ENCODE measurements around the gene C4BPB. TPM values are rescaled to one million over a fixed set of nuclear protein-coding genes. Genes with fewer than 3 reads are reported as not detected.

The C4BPB gene
- total and polyA plus RNA-seq, 2 of the 8 experiments (the other 6 are each of a cell fraction or from before 2014, with no cell fraction given): not detected

DNA sequence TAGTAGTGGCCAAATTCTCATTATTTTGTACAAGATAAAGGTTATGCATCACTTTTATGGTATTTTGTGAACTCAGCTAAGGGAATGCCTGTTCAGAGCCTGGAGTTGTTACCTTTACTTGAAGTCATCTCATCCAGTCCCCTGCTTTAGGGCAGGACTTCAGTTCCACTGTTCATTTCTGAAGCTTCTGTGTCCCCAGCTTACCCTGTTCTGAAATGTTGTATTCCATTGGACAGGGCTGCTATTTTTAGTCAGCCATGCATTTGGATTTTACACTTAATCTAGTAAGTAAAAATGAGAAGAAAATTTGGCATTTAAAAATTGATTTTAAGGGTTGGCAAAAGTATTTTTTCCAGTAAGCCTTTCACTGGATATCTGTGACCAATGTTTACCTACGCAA, 11.6 kb upstream of the C4BPB start:
- H3K18ac ChIP-seq (ENCODE audit: extremely low read depth, low read length): no peak overlapping the region
- 83% methylated on average over 1 of the region's 1 CpG; no CpG with 5 or more reads in 1 of the 2 experiments for WGBS, 2 experiments (ENCODE audit: extremely low coverage in 1 of 2, insufficient coverage in 1 of 2, insufficient read length in 1 of 2, insufficient replicate concordance in 2 of 2, low coverage in 1 of 2, low lambda C conversion rate in 2 of 2, missing lambda C conversion rate in 1 of 2)
- POLR2A ChIA-PET (ENCODE audit: partially characterized antibody): no interaction called here
- no peak overlapping the region for H3K4me2 ChIP-seq (ENCODE audit: insufficient read depth in 1 of 2, low read depth in 2 of 2, low read length in 2 of 2)
- FAIRE-seq (no peak), DNase-seq (ENCODE audit: low read depth in 1 of 2, low spot score in 2 of 2) (no peak)
- CTCF ChIA-PET (ENCODE audit: partially characterized antibody): interaction anchor here (0.6 to 1.7 kb wide), 6 partner anchors 16 to 415 kb away, joined by 3 to 7 read pairs (median 3); no protein-coding TSS in a partner anchor
- no peak overlapping the region for H4K5ac ChIP-seq (ENCODE audit: insufficient read length, low read depth, low read length)
- H4K20me1 ChIP-seq (replicated peaks in 1 of 2; ENCODE audit: control insufficient read depth in 1 of 2, insufficient read depth in 2 of 2, low read length in 2 of 2): no peaks in the 10 kb centered on the region
- H3K23me2 ChIP-seq (ENCODE audit: low read depth, low read length): no peaks in the 10 kb centered on the region
- H3K79me1 ChIP-seq (ENCODE audit: low read depth, low read length): 0 out of 2 replicates have a peak, but pooled peaks cover 2% of the 10 kb centered on the region
- no peak overlapping the region for H3K4me3 ChIP-seq (ENCODE audit: extremely low read depth in 1 of 4, insufficient read depth in 2 of 4, low read depth in 3 of 4, low read length in 4 of 4)
- H2BK12ac ChIP-seq (ENCODE audit: low read depth, low read length): no peak overlapping the region
- H2BK15ac ChIP-seq (ENCODE audit: low read length): no peak overlapping the region
- no peak overlapping the region for H4K91ac ChIP-seq (replicated peaks; ENCODE audit: insufficient read length, low read length)
- no peak overlapping the region for H2BK120ac ChIP-seq (replicated peaks; ENCODE audit: low read depth, low read length)
- H3K4ac ChIP-seq (replicated peaks; ENCODE audit: insufficient read length, low read depth, low read length): no peak overlapping the region
- no peaks in the 10 kb centered on the region for H3K4me1 ChIP-seq (replicated peaks in 1 of 4; ENCODE audit: control insufficient read depth in 3 of 4, insufficient read depth in 4 of 4, low read length in 3 of 4)
- H3K23ac ChIP-seq (ENCODE audit: insufficient read length): no peak overlapping the region
- no peak overlapping the region for H2BK5ac ChIP-seq (ENCODE audit: low read depth, low read length)
- H3K56ac ChIP-seq (replicated peaks; ENCODE audit: insufficient read length, low read depth, low read length): no peak overlapping the region
- no peaks in the 10 kb centered on the region for H3K79me2 ChIP-seq (ENCODE audit: control insufficient read depth in 1 of 2, insufficient read depth in 2 of 2, low read length in 2 of 2)
- no peak overlapping the region for H3K27ac ChIP-seq (ENCODE audit: low read depth, low read length)
- H2AK5ac ChIP-seq (ENCODE audit: low read depth, low read length): no peak overlapping the region
- H3K9ac ChIP-seq (replicated peaks in 1 of 4; ENCODE audit: extremely low read depth in 1 of 4, low read depth in 3 of 4, low read length in 3 of 4): no peak overlapping the region
- H3K9me3 ChIP-seq (ENCODE audit: insufficient read depth in 2 of 2, low read depth in 1 of 2, low read length in 1 of 2): no peaks in the 10 kb centered on the region
- no peaks in the 10 kb centered on the region for H3K27me3 ChIP-seq (replicated peaks in 1 of 4; ENCODE audit: control insufficient read depth in 3 of 4, extremely low read depth in 1 of 4, insufficient read depth in 3 of 4, low read length in 3 of 4)
- H2AFZ ChIP-seq (ENCODE audit: low read length): no peak overlapping the region
- no peak overlapping the region for H3K14ac ChIP-seq (ENCODE audit: insufficient read length)
- peaks cover 0 to 4% (median 1%) of the 10 kb centered on the region in 4 experiments; a peak in 4 of 8 replicates for H3K36me3 ChIP-seq (ENCODE audit: control insufficient read depth in 2 of 4, insufficient read depth in 4 of 4, low read length in 3 of 4)
- H4K8ac ChIP-seq (ENCODE audit: extremely low read depth, insufficient read depth, low read length): no peak overlapping the region
- H2BK20ac ChIP-seq (ENCODE audit: low read length): no peak overlapping the region
- TF ChIP-seq RXRA (IDR thresholded peaks at IDR 0.05; ENCODE audit: insufficient read depth, low read depth, low read length): no peak
- TF ChIP-seq, protein P1, sequence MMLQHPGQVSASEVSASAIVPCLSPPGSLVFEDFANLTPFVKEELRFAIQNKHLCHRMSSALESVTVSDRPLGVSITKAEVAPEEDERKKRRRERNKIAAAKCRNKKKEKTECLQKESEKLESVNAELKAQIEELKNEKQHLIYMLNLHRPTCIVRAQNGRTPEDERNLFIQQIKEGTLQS (IDR thresholded peaks at IDR 0.05; ENCODE audit: insufficient read depth, low read depth, low read length): no peak
- no peak for TF ChIP-seq TBP (IDR thresholded peaks at IDR 0.05; ENCODE audit: low read depth, low read length)
- no peak for TF ChIP-seq POLR2A (IDR thresholded peaks at IDR 0.05; ENCODE audit: control extremely low read depth in 1 of 2, low read depth in 2 of 2, low read length in 2 of 2)
- TF ChIP-seq TAF7 (optimal IDR thresholded peaks at IDR 0.05; ENCODE audit: borderline replicate concordance, low read depth, low read length): no peak
- no peak for TF ChIP-seq TAF1 (IDR thresholded peaks at IDR 0.05; ENCODE audit: low read depth, low read length)
- TF ChIP-seq MAFK (IDR thresholded peaks at IDR 0.05; ENCODE audit: low read depth, low read length): no peak
- no peak for TF ChIP-seq CTBP2 (IDR thresholded peaks at IDR 0.05; ENCODE audit: borderline replicate concordance, insufficient read depth, insufficient read length, low read length)
- TF ChIP-seq CHD1 (IDR thresholded peaks at IDR 0.05; ENCODE audit: low read depth, low read length): no peak
- no peak for TF ChIP-seq SUZ12 (IDR thresholded peaks at IDR 0.05; ENCODE audit: low read length)
- no peak for TF ChIP-seq JUN (IDR thresholded peaks at IDR 0.05; ENCODE audit: low read depth, low read length)

Measured in H1 (cell line).